A549 (cell line): ENCODE data around the gene CLCNKB. TPM values are rescaled to one million over a fixed set of nuclear protein-coding genes. Genes with fewer than 3 reads are reported as not detected.

Source experiments
- ATAC-seq, 2 experiments: fragments of 200-7000 bp in 1 of 2; fragments of >200 bp in 1 of 2; cut with Nextera tagmentation in 1 of 2; cut with Tn5 transposase in 1 of 2; 3 replicates each; pipeline versions ENCODE4 v1.8.0 to v1.9.1; 2018 to 2020; ENCODE audit warnings: mild to moderate bottlenecking in 1 of 2, moderate library complexity in 1 of 2
- CTCF ChIA-PET: fragments of 300-600 bp; sonication (Branson Sonifier 250); formaldehyde crosslinking; extraction: SDS; loops from one replicate; lab custom pipeline; 2021; ENCODE audit warnings: antibody characterized with exemption, inconsistent platforms; lab: Yijun Ruan, JAX
- POLR2A ChIA-PET: fragments of 350-600 bp; formaldehyde crosslinking; extraction: SDS; loops from one replicate; lab custom pipeline; 2021; ENCODE audit warnings: antibody characterized with exemption, inconsistent platforms; lab: Yijun Ruan, JAX
- DNase-seq, 2 experiments: peaks; one replicate each; pipeline versions ENCODE4 v3.0.0 to v3.0.0-alpha.2; 2011 to 2016; ENCODE audit warnings: low read depth in 1 of 2, low spot score in 1 of 2
- FAIRE-seq: peaks from 2 replicates; lab custom pipeline; 2011; peaks lifted over from hg19 to GRCh38; lab: Jason Lieb, UNC
- H3K27ac ChIP-seq, 2 experiments: fragments of >200 bp; sonication (Bioruptor Twin); formaldehyde crosslinking; 3 replicates each; pipeline ENCODE4 v1.5.1; 2016 to 2017
- H3K4me1 ChIP-seq: fragments of >200 bp; sonication (Bioruptor Twin); formaldehyde crosslinking; 3 replicates; pipeline ENCODE4 v1.6.1; 2016
- H3K4me2 ChIP-seq: fragments of >200 bp; sonication (Bioruptor Twin); formaldehyde crosslinking; 3 replicates; pipeline ENCODE4 v1.6.1; 2016
- H3K4me3 ChIP-seq: fragments of >200 bp; sonication (Bioruptor Twin); formaldehyde crosslinking; 3 replicates; pipeline ENCODE4 v1.5.1; 2016
- H3K9me3 ChIP-seq: fragments of >200 bp; sonication (Bioruptor Twin); formaldehyde crosslinking; 3 replicates; pipeline ENCODE4 v1.6.1; 2016
- CBX2 ChIP-seq: fragments of 200-600 bp; sonication (generic); IDR thresholded peaks from 2 replicates; pipeline ENCODE4 v1.6.1; 2016; ENCODE audit warnings: low read depth, mild to moderate bottlenecking, borderline replicate concordance
- CBX8 ChIP-seq: fragments of 200-600 bp; sonication (generic); IDR thresholded peaks from 2 replicates; pipeline ENCODE4 v1.6.1; 2016
- CEBPB ChIP-seq, 2 experiments: fragments of >200 bp in 1 of 2; sonication (Bioruptor Twin) in 1 of 2; formaldehyde crosslinking in 1 of 2; IDR thresholded peaks; 2 replicates each; pipeline ENCODE4 v1.6.1; 2012 to 2016
- CHD2 ChIP-seq: fragments of 150-350 bp; IDR thresholded peaks from 2 replicates; pipeline ENCODE4 v1.6.1; 2014; ENCODE audit warnings: low read length; ENCODE audit not compliant: partially characterized antibody
- CHD4 ChIP-seq: fragments of 200-600 bp; sonication (generic); IDR thresholded peaks from 2 replicates; pipeline ENCODE4 v1.6.1; 2016; ENCODE audit warnings: antibody characterized with exemption, mild to moderate bottlenecking, borderline replicate concordance
- CTCF ChIP-seq: fragments of >200 bp; sonication (Bioruptor Twin); formaldehyde crosslinking; IDR thresholded peaks from 3 replicates; pipeline ENCODE4 v1.5.1; 2016
- EHF ChIP-seq: fragments of 250-450 bp; sonication (Bioruptor Pico); IDR thresholded peaks from 2 replicates; pipeline ENCODE4 v1.5.0; 2020; ENCODE audit warnings: mild to moderate bottlenecking
- ESRRA ChIP-seq: fragments of 150-350 bp; IDR thresholded peaks from 2 replicates; pipeline ENCODE4 v1.6.1; 2014; ENCODE audit warnings: mild to moderate bottlenecking, low read length, borderline replicate concordance
- FOXS1 ChIP-seq: fragments of 250-450 bp; sonication (Bioruptor Pico); IDR thresholded peaks from 2 replicates; pipeline ENCODE4 v1.5.0; 2020; ENCODE audit warnings: mild to moderate bottlenecking, moderate library complexity
- HOXB13 ChIP-seq: fragments of 250-450 bp; sonication (Bioruptor Pico); IDR thresholded peaks from 2 replicates; pipeline ENCODE4 v1.5.0; 2020; ENCODE audit warnings: low read depth, mild to moderate bottlenecking, moderate library complexity
- KDM1A ChIP-seq: fragments of 200-600 bp; sonication (generic); IDR thresholded peaks from 2 replicates; pipeline ENCODE4 v1.6.1; 2016; ENCODE audit warnings: low read depth, mild to moderate bottlenecking
- NFE2L2 ChIP-seq: fragments of 150-350 bp; conservative IDR thresholded peaks from 2 replicates; pipeline ENCODE4 v1.6.1; 2014; ENCODE audit warnings: low read length
- NR3C1 ChIP-seq: fragments of >200 bp; sonication (Bioruptor Twin); formaldehyde crosslinking; IDR thresholded peaks from 3 replicates; pipeline ENCODE4 v1.6.1; 2017
- SMC3 ChIP-seq: fragments of >200 bp; sonication (Bioruptor Twin); formaldehyde crosslinking; IDR thresholded peaks from 3 replicates; pipeline ENCODE4 v1.6.1; 2018; ENCODE audit warnings: inconsistent platforms
- SREBF2 ChIP-seq: fragments of 450-650 bp; IDR thresholded peaks from 2 replicates; pipeline ENCODE4 v1.6.1; 2014; ENCODE audit warnings: mild to moderate bottlenecking, moderate library complexity
- TFCP2L1 ChIP-seq: fragments of 250-450 bp; sonication (Bioruptor Pico); IDR thresholded peaks from 2 replicates; pipeline ENCODE4 v1.5.0; 2021; ENCODE audit warnings: mild to moderate bottlenecking
- TP53 ChIP-seq: fragments of 250-450 bp; sonication (Bioruptor Pico); IDR thresholded peaks from 2 replicates; pipeline ENCODE4 v1.5.0; 2021; ENCODE audit warnings: mild to moderate bottlenecking, moderate library complexity
- ZC3H11A ChIP-seq: fragments of 450-650 bp; IDR thresholded peaks from 2 replicates; pipeline ENCODE4 v1.6.1; 2014; ENCODE audit warnings: antibody characterized with exemption, mild to moderate bottlenecking
- WGBS: methylation state at CpG from one replicate; pipeline ENCODE4 v1.1.6; 2017; ENCODE audit errors: missing lambda C conversion rate; 5-methylcytosine and 5-hydroxymethylcytosine counted together
- polyA plus RNA-seq, 4 experiments: library from polyadenylated mRNA; depleted of rRNA in 3 of 4; stranded (reverse); fragments of >200 nt; fragmentation: RNase III in 1 of 4; extraction: RNeasy Plus Mini Kit Qiagen cat#74134 plus additional on column Dnase treatment in 1 of 4; gene quantifications; 2 replicates in 3 of 4; 3 replicates in 1 of 4; pipeline ENCODE4 v1.2.3, GENCODE V29; 2011 to 2017

CLCNKB gene
- polyA plus RNA-seq, 2 of the 4 experiments (the other 2 are of a cell fraction), result 0.08 to 0.14 TPM

- CTCF ChIA-PET, result interaction anchor here (1.1 to 2.3 kb wide), 5 partner anchors 8 to 56 kb away, joined by 3 to 8 read pairs (median 5); partner anchors contain the start of gene FAM131C
Observed at GRCh38 chr1:16017461-16018303, 25.9 kb upstream of the CLCNKB start, which contains the start of gene HSPB7. HSPB7 (minus strand) TSS chr1:16018043; CDS start chr1:16017963, 80 bp downstream.

GRCh38 chr1:16018308-16018707, 25.3 kb upstream of the CLCNKB start:
- no peak for FAIRE-seq
- 67% methylated on average over 4 of the region's 4 CpGs for WGBS
- ATAC-seq, result peak in 1 of 2 experiments; percentile 8; a peak in 1 of 6 replicates
- POLR2A ChIA-PET, result no interaction called here
- H3K4me3 ChIP-seq, result no peak overlapping the region
- no peak overlapping the region for H3K4me2 ChIP-seq
- no peak overlapping the region for H3K27ac ChIP-seq
- DNase-seq, result no peak
- no peaks in the 10 kb centered on the region for H3K9me3 ChIP-seq
- peaks cover 15% of the 10 kb centered on the region for H3K4me1 ChIP-seq
- CTCF ChIA-PET, result interaction anchor here (1.1 to 2.4 kb wide), 5 partner anchors 9 to 55 kb away, joined by 3 to 12 read pairs (median 6); partner anchors contain the start of gene FAM131C
- no peak for TF ChIP-seq CBX8
- TF ChIP-seq CTCF, result no peak
- TF ChIP-seq ESRRA, result no peak
- TF ChIP-seq, all 56 proteins: peak for 0

More at GRCh38 chr1:16017461-16018303, 25.9 kb upstream of the CLCNKB start, which contains the start of gene HSPB7:
- no peak within 1 kb of the TSS; a peak in 1 of 6 replicates for H3K27ac ChIP-seq
- 86% methylated on average over 20 of the region's 37 CpGs for WGBS
- ATAC-seq (no peak; a peak in 1 of 6 replicates), FAIRE-seq (no peak), DNase-seq (no peak)
- no peak within 1 kb of the TSS for H3K4me2 ChIP-seq
- POLR2A ChIA-PET, result no interaction called here
- H3K4me1 ChIP-seq, result peaks cover 19% of the 10 kb centered on the region
- H3K9me3 ChIP-seq, result no peaks in the 10 kb centered on the region
- TF ChIP-seq TP53 (CRISPR knock-in tag), result no peak
- TF ChIP-seq CHD4, result no peak
- no peak for TF ChIP-seq TFCP2L1 (CRISPR knock-in tag)
- TF ChIP-seq CBX8, result no peak
- no peak for TF ChIP-seq SREBF2
- TF ChIP-seq NR3C1, result no peak
- no peak for TF ChIP-seq KDM1A
- TF ChIP-seq CEBPB (IDR thresholded peaks at IDR 0.05), result no peak
- TF ChIP-seq EHF (CRISPR knock-in tag), result no peak
- no peak for TF ChIP-seq SMC3
- TF ChIP-seq CHD2, result no peak
- no peak for TF ChIP-seq HOXB13
- no peak for TF ChIP-seq CBX2
- no peak for TF ChIP-seq CTCF
- TF ChIP-seq NFE2L2, result no peak
- TF ChIP-seq FOXS1 (CRISPR knock-in tag), result no peak
- TF ChIP-seq ZC3H11A, result no peak
- no peak within 1 kb of the TSS for H3K4me3 ChIP-seq
